NCI-H748 treated with DMSO at 0.1 percent for 48 hours (cell line): ENCODE results near the gene HLA-G.

Experiments used
- DNase-seq: peaks from one replicate; lab custom pipeline; 2025; lab: John Stamatoyannopoulos, UW

HLA-G gene

DNA sequence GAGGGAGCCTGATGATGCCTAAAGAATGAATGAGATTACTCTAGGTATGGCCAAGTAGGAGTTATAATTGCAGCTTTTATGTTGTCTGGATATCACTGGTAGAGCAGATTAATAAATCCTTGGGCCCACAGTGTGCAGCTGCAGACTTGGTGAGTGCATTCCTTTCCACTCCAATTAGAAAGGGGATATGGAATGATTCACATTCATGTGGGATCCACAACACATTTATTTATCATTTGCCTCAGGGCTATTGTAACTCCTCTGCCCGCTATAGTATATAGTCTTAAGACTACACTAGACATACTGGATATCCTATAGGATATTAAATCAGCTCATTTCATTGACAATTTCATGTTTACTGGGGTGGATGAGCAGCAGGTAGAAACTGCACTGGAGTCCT is 11.6 kb upstream of the HLA-G start:
- no peak for DNase-seq

DNA sequence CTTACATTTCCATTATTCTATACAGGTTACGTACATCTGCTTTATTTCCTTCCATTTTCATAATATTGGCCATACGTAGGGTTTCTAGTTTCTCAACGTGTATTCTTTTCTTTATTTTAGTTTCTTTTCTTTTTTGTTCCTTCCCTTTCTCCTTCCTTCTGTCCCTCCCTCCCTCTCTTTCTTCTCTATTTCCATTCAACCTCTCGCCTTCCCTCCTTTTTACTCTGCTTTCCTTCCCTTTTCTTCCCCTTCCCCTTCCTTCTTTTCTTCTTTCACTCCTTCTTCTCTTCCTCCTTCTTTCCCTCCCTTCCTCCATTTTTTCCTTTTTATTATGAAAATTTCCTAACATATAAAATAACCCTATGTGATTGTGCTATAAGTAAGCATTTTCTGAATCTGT is 8.7 kb upstream of the HLA-G start:
- no peak for DNase-seq

DNA sequence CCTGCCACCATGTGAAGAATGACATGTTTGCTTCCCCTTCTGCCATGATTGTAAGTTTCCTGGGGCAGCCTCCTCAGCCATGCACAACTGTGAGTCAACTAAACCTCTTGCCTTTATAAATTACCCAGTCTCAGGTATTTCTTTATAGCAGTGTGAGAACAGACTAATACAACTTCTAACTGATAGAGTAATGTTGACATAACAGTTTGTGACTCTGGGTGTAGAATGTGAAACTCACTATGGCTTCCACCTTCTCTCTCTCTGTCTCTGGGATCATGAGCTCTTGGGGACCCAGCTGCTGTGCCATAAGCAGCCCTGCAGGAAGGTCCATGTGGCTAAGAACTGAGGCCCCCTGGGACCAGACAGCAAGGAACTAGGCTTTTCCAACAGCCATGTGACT is 3.5 kb upstream of the HLA-G start:
- DNase-seq, result no peak

DNA sequence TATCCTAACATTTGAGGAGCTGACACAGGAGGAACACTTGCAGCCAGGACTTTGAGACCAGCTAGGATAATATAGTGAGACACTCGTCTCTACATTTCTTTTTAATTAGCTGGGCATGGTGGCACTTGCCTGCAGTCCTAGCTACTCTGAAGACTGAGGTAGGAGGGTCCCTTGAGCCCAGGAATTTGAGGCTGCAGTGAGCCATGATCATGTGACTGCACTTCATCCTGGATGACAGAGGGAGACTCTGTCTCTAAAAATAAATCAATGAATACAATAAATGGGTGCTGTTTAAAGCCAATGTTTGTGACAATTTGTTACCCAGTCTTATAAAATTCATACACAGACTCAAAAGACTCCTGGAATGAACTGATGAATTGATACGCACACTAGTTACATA is 1.8 kb upstream of the HLA-G start:
- no peak for DNase-seq

DNA sequence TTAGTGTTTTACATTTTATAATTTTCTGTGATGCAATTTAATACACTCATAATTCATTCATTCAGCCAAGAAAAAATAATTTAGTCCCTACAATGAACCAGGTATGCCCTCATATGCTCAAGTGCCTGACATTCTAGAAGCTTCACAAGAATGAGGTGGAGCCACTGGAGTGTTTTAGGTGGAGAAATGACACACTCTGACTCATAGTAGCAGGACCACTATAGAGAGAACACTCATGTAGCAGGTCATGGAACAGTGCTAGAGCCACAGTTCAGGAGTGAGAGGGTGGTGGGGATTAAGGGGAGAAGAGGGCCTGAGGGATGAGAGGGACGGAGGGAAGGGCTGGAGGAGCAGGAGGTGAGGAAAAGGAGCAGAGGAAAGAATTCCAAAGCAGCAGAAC is 1.4 kb upstream of the HLA-G start:
- DNase-seq, result no peak

DNA sequence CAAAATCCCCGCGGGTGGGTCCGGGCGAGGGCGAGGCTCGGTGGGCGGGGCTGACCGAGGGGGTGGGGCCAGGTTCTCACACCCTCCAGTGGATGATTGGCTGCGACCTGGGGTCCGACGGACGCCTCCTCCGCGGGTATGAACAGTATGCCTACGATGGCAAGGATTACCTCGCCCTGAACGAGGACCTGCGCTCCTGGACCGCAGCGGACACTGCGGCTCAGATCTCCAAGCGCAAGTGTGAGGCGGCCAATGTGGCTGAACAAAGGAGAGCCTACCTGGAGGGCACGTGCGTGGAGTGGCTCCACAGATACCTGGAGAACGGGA is 809 bp downstream of the HLA-G start:
- no peak for DNase-seq

DNA sequence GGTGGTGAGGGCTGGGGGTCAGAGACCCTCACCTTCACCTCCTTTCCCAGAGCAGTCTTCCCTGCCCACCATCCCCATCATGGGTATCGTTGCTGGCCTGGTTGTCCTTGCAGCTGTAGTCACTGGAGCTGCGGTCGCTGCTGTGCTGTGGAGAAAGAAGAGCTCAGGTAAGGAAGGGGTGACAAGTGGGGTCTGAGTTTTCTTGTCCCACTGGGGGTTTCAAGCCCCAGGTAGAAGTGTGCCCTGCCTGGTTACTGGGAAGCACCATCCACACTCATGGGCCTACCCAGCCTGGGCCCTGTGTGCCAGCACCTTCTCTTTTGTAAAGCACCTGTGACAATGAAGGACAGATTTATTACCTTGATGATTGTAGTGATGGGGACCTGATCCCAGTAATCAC is 2.1 kb downstream of the HLA-G start:
- no peak for DNase-seq

DNA sequence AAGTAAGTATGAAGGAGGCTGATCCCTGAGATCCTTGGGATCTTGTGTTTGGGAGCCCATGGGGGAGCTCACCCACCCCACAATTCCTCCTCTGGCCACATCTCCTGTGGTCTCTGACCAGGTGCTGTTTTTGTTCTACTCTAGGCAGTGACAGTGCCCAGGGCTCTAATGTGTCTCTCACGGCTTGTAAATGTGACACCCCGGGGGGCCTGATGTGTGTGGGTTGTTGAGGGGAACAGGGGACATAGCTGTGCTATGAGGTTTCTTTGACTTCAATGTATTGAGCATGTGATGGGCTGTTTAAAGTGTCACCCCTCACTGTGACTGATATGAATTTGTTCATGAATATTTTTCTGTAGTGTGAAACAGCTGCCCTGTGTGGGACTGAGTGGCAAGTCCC is 2.8 kb downstream of the HLA-G start:
- DNase-seq, result no peak

DNA sequence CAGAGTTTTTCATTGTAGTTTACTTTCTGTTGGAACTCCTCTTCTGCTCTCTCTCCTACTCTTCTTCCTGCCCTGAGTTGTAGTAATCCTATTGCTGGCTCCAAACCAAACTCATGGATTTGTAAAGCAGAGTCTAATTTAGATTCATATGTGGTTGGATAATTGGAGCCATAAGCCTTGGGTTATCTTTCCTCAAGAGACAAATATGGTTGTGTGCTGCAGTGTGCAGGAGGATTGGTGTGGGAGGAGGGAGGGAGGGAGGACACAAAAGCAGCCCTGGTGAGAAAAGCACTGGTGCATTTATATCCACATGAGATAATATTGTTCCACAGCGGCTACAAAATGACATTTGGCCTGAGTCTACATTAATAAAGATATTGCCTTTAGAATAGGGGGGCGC is 4.2 kb downstream of the HLA-G start:
- DNase-seq, result no peak

DNA sequence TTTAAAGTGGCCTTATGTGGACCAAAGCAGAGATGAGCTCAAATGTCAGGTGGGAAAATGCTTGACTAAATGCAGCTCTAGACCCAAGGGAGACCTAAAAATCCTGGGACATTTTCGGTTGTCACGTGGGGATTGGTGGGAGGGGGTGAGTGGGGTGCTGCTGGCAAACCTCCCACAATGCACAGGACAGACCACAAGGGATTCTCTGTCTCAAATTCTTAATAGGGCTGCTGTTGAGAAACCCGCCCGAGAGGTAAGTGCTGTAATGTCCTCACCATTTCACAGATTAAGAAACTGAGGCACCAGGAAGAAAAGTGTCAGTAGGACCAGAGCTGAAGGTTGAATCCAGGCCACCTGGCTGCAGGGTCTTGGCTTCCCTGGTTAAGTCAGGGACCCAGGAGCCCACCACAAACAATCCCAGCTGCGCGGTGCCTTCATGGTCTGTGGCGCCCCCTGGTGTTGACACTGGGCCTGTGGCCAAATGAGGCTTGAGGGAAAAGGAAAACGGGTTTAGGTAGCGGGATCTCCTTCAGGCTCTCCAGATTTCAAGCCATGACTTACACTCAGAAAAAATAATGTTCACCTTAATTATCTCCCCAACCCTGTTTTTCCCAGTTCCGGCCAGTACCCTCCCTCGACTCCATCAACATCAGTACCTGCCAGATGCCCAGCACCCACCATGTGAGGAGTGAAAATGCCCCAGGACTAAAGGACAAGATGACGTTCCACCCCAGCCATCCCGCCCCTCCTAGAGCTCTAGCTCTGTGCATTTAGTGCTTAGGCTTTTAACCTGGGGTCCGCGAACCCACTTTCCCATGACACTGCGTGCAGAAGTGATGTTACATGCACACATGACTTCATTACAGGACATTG is 7.2 kb downstream of the HLA-G start:
- DNase-seq, result peak; percentile 14

DNA sequence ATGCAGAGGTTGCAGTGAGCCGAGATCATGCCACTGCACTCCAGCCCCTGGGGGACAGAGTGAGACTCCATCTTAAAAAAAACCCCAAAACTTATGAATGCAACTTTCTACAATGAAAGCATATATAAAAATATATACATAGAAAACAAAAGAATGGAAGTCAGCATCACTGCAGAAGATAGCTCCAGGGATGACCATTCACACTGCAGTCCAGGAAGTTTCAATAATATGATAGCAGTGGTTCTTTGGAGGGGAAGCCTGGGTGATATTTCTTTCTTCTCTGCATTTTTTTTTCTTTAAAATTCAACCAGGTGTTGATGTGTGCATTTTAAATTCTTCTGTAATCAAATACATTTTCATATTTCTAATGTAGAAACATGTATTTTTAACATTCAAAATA is 12.3 kb downstream of the HLA-G start:
- DNase-seq, result no peak

DNA sequence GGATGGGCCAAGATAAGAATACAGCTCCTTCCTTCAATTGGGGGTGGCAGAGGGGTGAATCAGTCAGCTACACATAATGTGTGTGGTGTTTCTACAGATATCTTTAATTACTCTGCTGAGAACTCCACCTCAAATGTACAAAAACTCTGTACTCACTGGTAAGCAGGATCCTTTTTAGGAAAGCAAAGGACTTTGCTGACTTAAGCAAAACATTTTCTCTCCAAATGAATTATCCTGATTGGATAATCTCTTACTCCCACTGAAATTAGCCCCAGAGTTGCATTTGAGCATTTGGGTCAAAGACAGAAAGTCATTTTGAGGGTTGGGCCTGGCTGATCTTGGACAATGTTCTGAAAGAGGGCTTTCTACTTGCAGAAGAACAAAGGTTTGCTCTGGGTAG is 13.4 kb downstream of the HLA-G start:
- no peak for DNase-seq

DNA sequence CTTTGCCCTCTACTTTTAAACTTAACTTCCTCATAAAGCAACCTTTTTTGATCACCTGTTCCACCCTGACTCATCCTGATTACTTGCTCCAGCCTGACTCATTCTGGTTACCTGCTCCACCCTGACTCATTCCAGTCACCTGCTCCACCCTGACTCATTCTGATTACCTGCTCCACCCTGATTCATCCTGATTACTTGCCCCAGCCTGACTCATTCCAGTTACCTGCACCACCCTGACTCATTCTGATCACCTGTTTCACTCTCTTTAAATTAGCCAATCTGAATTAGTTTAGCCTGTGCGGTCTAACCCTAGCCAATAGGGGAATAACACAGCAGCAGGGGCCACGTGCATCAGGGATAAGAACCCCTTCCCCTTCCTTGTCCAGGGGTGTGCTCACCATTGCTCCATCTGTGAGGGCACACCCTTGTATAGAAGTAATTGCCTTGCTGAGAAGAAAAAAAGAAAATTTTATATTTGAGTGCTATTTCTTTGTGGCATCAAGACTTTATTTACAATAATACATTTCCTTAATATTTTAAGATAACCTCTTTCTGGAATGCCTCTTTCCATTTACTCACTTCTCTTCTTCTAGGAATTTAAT is 17.9 kb downstream of the HLA-G start:
- peak; percentile 5 for DNase-seq

DNA sequence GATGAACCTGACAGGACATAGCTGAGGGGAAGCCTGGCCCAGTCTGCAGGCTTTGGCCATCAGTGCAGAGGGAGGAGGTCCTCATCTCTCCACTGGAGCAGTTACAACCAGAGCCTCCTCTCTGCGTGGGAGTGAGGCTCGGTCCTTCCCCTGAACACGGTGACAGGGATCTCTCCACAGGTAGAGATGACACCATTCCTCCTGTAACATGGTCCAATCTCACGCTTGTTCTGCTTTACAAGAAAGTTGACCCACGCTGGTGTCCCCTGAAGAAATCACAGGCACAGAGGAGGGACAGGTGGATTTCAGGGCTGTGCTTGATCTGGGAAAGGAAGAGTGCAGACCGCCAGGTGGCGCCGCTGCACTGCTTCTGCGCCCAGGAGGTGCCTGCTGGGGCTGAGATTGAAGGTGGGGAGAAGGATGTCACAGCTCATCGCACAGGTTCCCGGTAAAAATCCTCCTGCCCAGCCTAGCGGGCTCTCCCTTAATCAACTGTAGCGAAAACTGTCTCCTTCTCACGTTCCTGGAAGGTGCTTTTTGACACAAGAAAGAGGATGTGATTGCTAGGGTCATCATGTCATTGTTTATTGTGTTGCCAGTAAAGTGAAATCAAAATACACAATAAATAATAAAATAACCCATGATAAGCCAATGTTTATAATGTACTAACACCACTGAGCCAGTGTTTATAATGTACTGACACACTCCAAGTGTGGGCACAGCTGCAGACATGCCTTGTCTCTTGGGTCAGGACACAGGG is 20.4 kb downstream of the HLA-G start:
- DNase-seq, result peak; percentile 46

DNA sequence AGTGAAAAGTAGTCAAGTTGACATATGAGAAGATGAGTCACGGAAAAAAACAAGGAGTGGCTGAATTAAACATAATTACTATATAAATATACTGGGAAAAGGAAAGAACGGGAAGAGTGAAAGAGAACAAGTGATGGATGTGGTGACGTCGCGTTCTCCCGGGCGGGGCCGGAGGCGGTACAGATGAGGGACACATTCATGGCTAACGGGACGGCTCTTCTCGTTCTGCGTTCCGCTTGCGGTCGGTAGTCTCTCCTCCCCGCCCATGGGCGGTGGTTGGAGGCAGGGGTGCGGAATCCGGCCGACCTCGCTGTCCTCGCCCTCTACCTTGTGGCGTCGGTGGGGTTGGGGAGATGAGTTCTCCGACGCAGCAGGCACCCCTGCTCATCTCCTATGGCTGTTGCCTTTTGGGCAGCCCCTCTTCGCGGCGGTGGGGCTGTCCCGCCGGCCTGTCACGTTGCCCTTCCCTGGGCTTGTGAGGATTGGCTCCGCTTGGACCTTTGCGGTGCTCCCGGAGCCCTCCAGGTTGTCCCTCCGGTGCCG is 22.5 kb downstream of the HLA-G start:
- DNase-seq, result peak; percentile 53

DNA sequence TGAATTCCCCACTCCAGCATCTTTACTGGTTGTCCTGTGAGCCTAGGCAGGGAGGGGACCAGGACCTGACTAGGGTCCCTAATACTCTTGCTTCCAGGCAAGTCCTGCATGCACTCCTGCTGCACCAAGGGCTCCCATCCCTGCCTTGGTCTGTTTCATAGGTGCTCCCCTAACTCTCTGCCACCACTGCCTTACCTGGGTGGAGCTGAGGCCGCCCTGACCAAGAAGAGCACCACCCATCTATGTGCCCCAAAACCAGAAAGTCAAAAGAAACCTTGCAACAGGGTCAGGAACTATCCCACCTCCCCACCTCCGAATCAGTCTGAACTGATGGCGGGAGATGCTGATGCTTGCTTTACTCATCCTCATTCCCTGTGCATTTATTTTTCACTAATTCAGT is 23.6 kb downstream of the HLA-G start:
- no peak for DNase-seq

DNA sequence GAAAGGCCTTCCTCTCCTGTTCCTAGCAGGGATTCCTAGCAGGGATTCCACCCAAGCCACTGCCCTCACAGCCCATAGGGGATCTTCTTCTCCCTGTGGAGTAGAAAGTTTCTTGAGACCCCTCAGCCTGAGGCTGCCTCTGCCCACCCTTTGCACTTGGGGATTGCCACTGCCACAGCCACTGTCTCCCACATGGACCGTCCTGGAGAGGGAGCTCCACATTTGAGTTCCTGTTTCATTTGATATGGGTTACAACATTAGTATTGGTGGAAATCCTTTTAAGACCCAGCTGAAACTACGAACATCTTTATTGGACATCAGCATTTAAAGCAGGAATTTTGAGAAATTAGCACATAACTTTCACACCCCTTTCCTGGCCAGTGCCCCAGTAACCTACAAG is 25.6 kb downstream of the HLA-G start:
- no peak for DNase-seq

DNA sequence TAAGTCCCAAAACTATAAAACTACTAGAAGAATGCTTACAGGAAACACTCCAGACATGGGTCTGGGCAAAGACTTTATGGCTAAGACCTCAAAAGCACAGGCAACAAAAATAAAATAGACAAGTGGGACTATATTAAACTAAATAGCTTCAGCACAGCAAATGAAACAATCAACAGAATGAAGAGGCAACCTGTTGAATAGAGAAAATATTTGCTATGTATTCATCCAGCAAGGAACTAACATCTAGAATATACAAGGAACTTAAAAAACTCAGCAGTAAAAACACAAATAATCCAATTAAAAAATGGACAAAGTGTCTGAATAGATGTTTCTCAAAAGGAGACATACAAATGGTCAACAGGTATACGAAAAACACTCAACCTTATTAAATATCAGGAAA is 30.4 kb downstream of the HLA-G start:
- DNase-seq, result no peak

DNA sequence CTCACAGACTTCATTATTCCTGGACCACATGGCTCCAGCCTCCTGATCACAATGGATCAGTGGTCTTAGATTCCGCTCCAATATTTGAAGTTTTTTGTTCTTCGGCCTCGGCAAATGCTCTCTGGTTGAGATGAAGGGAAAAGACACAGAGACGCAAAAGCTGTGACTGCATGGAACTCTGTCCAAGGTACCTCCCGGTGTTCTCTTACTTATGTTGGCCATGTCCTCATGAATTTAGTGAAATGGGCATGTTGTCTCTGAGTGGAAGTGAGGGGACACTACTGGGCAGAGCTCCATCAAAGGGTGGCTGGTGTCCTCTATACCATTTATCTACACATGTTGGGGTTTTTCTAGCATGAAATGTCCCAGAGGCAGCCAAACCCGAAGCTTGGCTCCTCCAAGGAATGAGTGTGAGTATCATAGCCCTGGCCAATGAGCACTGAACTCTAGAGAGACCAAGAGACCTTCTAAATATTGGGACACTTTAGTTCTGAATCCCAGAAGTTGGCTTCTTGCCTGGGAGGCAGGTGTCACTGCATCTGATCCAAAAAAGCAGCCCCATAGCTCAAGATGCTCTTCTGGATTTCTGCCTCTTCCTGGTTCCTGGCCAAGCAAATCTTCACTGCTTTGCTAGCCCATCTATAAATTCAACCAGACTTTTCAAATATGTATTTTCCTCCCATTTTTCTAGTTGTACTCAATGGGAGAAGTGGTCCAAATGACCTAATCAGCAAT is 34.1 kb downstream of the HLA-G start:
- DNase-seq, result no peak

DNA sequence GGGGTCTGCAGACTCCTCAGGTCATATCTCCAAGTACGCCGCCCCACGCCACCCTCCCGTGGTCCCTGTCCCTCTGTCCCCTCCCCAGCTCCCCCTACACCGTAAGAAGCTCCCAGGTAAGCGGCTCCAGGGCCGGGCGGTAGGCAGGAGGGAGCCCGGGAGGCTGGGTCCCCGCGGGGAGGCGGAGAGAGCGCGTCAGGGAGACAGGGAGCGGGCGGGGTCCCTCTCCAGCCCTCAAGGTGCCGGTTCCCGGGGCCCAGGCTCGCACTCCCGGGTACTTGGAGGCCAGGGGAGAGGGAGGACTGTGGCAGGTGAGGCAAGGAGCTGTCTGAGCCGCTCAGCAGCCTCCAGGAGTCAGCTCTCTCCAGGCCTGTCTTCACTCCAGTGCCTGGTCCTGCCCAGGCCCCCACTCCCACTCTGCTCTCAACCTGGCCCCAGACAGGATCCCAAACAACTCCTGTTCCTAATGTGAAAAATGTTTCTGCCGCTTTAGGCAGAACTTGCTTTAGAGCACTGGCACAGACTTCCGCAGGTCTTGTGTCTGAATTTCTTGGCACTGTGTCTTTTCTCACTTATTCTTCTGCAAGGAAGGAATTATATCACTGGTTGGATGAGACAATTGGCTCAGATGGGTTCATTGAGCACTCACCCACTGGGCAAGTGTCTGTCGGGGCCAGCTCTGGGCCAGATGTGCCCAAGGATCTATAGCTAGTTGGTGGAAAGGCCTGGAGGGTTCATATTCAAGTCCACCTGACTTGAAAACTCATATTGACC is 36.6 kb downstream of the HLA-G start:
- no peak for DNase-seq

DNA sequence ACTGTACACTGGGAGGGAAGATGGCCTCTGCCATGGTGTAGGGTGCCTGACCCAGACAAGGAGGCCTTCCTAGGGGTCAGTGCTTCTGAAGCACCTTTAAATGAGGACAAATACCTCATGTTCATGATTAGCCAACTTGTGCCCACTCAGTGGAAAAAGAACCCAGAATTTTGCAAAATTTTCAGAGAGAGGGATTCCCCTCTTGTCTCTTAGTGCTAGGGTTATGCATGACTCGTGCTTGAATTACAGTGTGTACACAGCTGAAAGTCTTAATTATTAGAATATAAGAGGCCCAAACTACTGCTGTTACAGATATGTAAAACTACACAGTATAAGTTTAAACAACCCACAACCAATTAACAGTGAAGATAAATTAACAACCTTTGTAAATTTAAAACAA is 38.0 kb downstream of the HLA-G start:
- DNase-seq, result no peak

DNA sequence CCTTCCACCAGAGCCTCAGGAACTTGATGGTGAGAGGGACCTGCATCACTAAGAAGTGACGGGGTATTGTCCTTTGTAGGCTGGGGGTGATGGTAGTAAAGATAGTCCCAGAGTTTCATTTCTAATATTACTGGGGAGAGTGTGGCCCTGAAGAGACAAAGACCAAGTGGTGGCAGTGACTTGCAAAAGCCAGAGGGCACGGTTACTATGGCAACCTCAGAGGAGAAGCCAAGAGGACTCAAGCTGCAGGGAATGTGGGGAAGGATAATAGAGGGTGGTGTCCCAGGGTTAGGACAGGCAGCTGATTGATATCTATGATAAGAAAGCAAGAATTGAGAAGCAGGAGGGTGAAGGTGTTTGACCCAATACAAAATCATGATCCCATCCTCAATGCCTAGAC is 42.5 kb downstream of the HLA-G start:
- no peak for DNase-seq
